HEK293 (cell line): Measurements from ENCODE around the gene MKNK2.

Experiments used
- BCL11B ChIP-seq: fragments of 450-650 bp; formaldehyde crosslinking; IDR thresholded peaks from 2 replicates; pipeline ENCODE4 v1.5.1; 2016; ENCODE audit warnings: low read depth, missing biosample characterization, missing genetic modification characterization
- HOXC10 ChIP-seq: sonication (generic); formaldehyde crosslinking; IDR thresholded peaks from 2 replicates; pipeline ENCODE4 v1.8.1; 2023; ENCODE audit warnings: mild to moderate bottlenecking, missing genetic modification reagents
- OSR2 ChIP-seq: fragments of 450-650 bp; formaldehyde crosslinking; IDR thresholded peaks from 2 replicates; pipeline ENCODE4 v1.5.1; 2016; ENCODE audit warnings: missing biosample characterization, missing genetic modification characterization
- SALL2 ChIP-seq: fragments of 450-650 bp; formaldehyde crosslinking; IDR thresholded peaks from 2 replicates; pipeline ENCODE4 v1.5.0; 2017; ENCODE audit warnings: missing biosample characterization, mild to moderate bottlenecking, missing genetic modification characterization, borderline replicate concordance
- TRIM28 ChIP-seq: IDR thresholded peaks from 2 replicates; pipeline ENCODE4 v1.6.1; 2011; ENCODE audit warnings: low read length, control low read depth, borderline replicate concordance
- YY1 ChIP-seq: fragments of 450-650 bp; formaldehyde crosslinking; IDR thresholded peaks from 2 replicates; pipeline ENCODE4 v1.5.1; 2018; ENCODE audit warnings: missing biosample characterization, missing genetic modification characterization
- ZFP3 ChIP-seq: fragments of 450-650 bp; formaldehyde crosslinking; IDR thresholded peaks from 2 replicates; pipeline ENCODE4 v1.5.1; 2016; ENCODE audit warnings: low read depth, missing biosample characterization, missing genetic modification characterization
- ZNF157 ChIP-seq: fragments of 450-650 bp; formaldehyde crosslinking; IDR thresholded peaks from 2 replicates; pipeline ENCODE4 v1.5.1; 2016; ENCODE audit warnings: missing biosample characterization, missing genetic modification characterization
- ZNF223 ChIP-seq: fragments of 450-650 bp; formaldehyde crosslinking; IDR thresholded peaks from 2 replicates; pipeline ENCODE4 v1.5.1; 2016; ENCODE audit warnings: missing biosample characterization, missing genetic modification characterization
- ZNF248 ChIP-seq: fragments of 450-650 bp; formaldehyde crosslinking; IDR thresholded peaks from 2 replicates; pipeline ENCODE4 v1.5.1; 2017; ENCODE audit warnings: missing biosample characterization, missing genetic modification characterization
- ZNF324 ChIP-seq: fragments of 450-650 bp; formaldehyde crosslinking; IDR thresholded peaks from 2 replicates; pipeline ENCODE4 v1.5.1; 2016; ENCODE audit warnings: missing biosample characterization, missing genetic modification characterization
- ZNF544 ChIP-seq: fragments of 450-650 bp; formaldehyde crosslinking; IDR thresholded peaks from 2 replicates; pipeline ENCODE4 v1.5.0; 2017; ENCODE audit warnings: missing biosample characterization, missing genetic modification characterization
- ZNF677 ChIP-seq: fragments of 450-650 bp; IDR thresholded peaks from 2 replicates; pipeline ENCODE4 v1.5.0; 2018; ENCODE audit warnings: missing biosample characterization, mild to moderate bottlenecking, missing genetic modification characterization, moderate library complexity
- ZNF776 ChIP-seq: fragments of 450-650 bp; formaldehyde crosslinking; IDR thresholded peaks from 2 replicates; pipeline ENCODE4 v1.5.0; 2017; ENCODE audit warnings: missing biosample characterization, missing genetic modification characterization, borderline replicate concordance
- ZSCAN16 ChIP-seq: fragments of 450-650 bp; formaldehyde crosslinking; IDR thresholded peaks from 2 replicates; pipeline ENCODE4 v1.5.1; 2016; ENCODE audit warnings: missing biosample characterization, missing genetic modification characterization
- TF ChIP-seq, protein P1 (sequence below): fragments of 450-650 bp; formaldehyde crosslinking; IDR thresholded peaks from 2 replicates; pipeline ENCODE4 v1.5.1; 2016; ENCODE audit warnings: missing biosample characterization, missing genetic modification characterization
- TF ChIP-seq, protein P2 (sequence below): fragments of 450-650 bp; formaldehyde crosslinking; IDR thresholded peaks from 2 replicates; pipeline ENCODE4 v1.5.1; 2016; ENCODE audit warnings: missing biosample characterization, missing genetic modification characterization
- TF ChIP-seq, protein P3 (sequence below): fragments of 450-650 bp; formaldehyde crosslinking; IDR thresholded peaks from 2 replicates; pipeline ENCODE4 v1.5.0; 2017; ENCODE audit warnings: missing biosample characterization, missing genetic modification characterization, borderline replicate concordance
- TF ChIP-seq, protein P4 (sequence below): fragments of 450-650 bp; IDR thresholded peaks from 2 replicates; pipeline ENCODE4 v1.5.1; 2018; ENCODE audit warnings: missing biosample characterization, mild to moderate bottlenecking, missing genetic modification characterization

MKNK2 gene

DNA sequence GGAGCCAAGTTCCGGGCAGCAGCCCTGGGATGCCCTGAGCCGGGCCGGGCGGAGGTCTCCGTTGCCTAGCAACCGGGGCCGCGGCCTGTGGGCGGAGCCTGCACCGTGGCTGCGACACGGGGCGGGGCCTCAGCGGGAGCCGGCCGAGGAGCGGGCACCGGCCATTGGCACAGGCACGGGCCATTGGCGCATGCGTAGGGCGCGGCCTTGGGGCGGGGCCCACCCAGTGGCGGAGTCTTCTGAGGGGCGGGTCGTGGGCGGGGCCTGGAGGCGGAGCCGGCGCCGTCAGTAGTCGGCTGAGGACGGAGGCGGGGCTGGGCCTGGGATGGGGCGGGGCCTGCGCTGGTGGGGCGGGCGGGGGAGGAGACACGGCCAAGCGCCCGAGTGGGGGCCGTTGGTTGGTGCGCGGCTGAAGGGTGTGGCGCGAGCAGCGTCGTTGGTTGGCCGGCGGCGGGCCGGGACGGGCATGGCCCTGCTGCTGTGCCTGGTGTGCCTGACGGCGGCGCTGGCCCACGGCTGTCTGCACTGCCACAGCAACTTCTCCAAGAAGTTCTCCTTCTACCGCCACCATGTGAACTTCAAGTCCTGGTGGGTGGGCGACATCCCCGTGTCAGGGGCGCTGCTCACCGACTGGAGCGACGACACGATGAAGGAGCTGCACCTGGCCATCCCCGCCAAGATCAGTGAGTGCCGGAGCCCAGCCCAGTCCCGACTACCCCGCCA is 45.6 kb upstream of the MKNK2 start, which contains the start of gene IZUMO4 (continued):
- TF ChIP-seq, protein P1, sequence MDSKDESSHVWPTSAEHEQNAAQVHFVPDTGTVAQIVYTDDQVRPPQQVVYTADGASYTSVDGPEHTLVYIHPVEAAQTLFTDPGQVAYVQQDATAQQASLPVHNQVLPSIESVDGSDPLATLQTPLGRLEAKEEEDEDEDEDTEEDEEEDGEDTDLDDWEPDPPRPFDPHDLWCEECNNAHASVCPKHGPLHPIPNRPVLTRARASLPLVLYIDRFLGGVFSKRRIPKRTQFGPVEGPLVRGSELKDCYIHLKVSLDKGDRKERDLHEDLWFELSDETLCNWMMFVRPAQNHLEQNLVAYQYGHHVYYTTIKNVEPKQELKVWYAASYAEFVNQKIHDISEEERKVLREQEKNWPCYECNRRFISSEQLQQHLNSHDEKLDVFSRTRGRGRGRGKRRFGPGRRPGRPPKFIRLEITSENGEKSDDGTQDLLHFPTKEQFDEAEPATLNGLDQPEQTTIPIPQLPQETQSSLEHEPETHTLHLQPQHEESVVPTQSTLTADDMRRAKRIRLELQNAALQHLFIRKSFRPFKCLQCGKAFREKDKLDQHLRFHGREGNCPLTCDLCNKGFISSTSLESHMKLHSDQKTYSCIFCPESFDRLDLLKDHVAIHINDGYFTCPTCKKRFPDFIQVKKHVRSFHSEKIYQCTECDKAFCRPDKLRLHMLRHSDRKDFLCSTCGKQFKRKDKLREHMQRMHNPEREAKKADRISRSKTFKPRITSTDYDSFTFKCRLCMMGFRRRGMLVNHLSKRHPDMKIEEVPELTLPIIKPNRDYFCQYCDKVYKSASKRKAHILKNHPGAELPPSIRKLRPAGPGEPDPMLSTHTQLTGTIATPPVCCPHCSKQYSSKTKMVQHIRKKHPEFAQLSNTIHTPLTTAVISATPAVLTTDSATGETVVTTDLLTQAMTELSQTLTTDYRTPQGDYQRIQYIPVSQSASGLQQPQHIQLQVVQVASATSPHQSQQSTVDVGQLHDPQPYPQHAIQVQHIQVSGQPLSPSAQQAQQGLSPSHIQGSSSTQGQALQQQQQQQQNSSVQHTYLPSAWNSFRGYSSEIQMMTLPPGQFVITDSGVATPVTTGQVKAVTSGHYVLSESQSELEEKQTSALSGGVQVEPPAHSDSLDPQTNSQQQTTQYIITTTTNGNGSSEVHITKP, result peak; percentile 22; the same call in 1 of the 2 replicates
- TF ChIP-seq ZNF324, result no peak
- no peak; the same call in 1 of the 2 replicates for TF ChIP-seq YY1
- no peak for TF ChIP-seq SALL2 (tag by site-specific recombination)
- TF ChIP-seq, protein P2, sequence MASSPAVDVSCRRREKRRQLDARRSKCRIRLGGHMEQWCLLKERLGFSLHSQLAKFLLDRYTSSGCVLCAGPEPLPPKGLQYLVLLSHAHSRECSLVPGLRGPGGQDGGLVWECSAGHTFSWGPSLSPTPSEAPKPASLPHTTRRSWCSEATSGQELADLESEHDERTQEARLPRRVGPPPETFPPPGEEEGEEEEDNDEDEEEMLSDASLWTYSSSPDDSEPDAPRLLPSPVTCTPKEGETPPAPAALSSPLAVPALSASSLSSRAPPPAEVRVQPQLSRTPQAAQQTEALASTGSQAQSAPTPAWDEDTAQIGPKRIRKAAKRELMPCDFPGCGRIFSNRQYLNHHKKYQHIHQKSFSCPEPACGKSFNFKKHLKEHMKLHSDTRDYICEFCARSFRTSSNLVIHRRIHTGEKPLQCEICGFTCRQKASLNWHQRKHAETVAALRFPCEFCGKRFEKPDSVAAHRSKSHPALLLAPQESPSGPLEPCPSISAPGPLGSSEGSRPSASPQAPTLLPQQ (tag by site-specific recombination), result 0 out of 2 replicates have a peak, but pooled peaks have one; percentile 9
- TF ChIP-seq ZNF677, result no peak
- no peak for TF ChIP-seq ZSCAN16 (tag by site-specific recombination)
- no peak for TF ChIP-seq ZNF776 (tag by site-specific recombination)
- TF ChIP-seq OSR2 (tag by site-specific recombination), result no peak
- TF ChIP-seq ZFP3, result no peak
- no peak for TF ChIP-seq TRIM28
- TF ChIP-seq ZNF544 (tag by site-specific recombination), result no peak
- TF ChIP-seq, protein P3, sequence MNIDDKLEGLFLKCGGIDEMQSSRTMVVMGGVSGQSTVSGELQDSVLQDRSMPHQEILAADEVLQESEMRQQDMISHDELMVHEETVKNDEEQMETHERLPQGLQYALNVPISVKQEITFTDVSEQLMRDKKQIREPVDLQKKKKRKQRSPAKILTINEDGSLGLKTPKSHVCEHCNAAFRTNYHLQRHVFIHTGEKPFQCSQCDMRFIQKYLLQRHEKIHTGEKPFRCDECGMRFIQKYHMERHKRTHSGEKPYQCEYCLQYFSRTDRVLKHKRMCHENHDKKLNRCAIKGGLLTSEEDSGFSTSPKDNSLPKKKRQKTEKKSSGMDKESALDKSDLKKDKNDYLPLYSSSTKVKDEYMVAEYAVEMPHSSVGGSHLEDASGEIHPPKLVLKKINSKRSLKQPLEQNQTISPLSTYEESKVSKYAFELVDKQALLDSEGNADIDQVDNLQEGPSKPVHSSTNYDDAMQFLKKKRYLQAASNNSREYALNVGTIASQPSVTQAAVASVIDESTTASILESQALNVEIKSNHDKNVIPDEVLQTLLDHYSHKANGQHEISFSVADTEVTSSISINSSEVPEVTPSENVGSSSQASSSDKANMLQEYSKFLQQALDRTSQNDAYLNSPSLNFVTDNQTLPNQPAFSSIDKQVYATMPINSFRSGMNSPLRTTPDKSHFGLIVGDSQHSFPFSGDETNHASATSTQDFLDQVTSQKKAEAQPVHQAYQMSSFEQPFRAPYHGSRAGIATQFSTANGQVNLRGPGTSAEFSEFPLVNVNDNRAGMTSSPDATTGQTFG (tag by site-specific recombination), result no peak
- no peak for TF ChIP-seq HOXC10
- no peak for TF ChIP-seq ZNF157 (tag by site-specific recombination)
- TF ChIP-seq, protein P4, sequence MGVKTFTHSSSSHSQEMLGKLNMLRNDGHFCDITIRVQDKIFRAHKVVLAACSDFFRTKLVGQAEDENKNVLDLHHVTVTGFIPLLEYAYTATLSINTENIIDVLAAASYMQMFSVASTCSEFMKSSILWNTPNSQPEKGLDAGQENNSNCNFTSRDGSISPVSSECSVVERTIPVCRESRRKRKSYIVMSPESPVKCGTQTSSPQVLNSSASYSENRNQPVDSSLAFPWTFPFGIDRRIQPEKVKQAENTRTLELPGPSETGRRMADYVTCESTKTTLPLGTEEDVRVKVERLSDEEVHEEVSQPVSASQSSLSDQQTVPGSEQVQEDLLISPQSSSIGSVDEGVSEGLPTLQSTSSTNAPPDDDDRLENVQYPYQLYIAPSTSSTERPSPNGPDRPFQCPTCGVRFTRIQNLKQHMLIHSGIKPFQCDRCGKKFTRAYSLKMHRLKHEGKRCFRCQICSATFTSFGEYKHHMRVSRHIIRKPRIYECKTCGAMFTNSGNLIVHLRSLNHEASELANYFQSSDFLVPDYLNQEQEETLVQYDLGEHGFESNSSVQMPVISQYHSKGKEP, result no peak
- peak; percentile 100 for TF ChIP-seq ZNF223 (tag by site-specific recombination)
- no peak for TF ChIP-seq BCL11B (tag by site-specific recombination)
- TF ChIP-seq ZNF248 (tag by site-specific recombination), result no peak
